Cardiac atrium fibroblast (primary cell): Measurements from ENCODE around the gene DNAAF2. TPM values are rescaled to one million over a fixed set of nuclear protein-coding genes. Genes with fewer than 3 reads are reported as not detected.

ENCODE experiments used
- total RNA-seq: library from RNA; depleted of rRNA; stranded (reverse); fragments of >200 nt; gene quantifications from 2 replicates; pipeline ENCODE4 v1.2.3, GENCODE V29; 2015

DNAAF2 gene
- 6.3 and 6.7 TPM in 2 replicates for total RNA-seq

DNA sequence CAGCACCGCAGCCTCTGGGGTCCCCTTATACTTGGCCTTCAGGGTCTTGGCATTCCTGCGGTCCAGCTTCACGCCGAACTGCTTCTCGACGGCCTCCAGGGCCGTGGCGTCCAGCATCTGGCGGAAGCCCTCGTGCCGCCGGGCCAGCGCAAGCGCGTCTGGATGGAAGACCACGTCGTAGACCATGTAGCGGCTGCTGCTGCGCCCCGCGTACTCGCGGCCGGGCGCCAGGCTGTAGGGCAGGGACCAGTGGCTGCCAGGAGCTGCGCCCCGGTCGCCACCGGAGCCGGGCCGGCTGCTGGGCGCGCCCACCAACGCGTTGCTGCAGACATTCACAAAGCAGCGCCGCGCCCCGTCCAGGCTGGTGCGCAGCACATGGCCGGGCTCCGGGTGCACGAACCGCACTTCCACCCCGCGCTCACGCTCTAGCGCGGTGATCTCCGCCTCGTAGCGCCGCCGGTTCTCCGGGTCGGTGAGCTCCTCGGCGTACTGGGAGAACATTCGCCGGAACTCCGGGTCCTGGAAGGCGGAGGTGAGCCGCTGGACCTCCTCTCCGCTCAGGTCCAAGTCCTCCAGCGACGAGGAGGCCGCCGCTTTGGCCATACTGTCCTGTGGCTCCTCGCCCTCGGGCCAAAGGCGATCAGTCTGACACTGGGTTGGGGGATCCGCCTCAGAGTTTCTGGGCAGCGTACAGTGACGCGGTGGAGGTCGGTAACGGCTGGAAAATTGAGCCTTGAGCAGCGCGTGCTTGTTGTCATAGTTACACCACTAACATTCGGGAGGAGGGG, at the start of gene DNAAF2:
DNAAF2 (minus strand) TSS at position 698 of the 788 bp plus-strand sequence; CDS start at position 603, 95 bp downstream.

DNA sequence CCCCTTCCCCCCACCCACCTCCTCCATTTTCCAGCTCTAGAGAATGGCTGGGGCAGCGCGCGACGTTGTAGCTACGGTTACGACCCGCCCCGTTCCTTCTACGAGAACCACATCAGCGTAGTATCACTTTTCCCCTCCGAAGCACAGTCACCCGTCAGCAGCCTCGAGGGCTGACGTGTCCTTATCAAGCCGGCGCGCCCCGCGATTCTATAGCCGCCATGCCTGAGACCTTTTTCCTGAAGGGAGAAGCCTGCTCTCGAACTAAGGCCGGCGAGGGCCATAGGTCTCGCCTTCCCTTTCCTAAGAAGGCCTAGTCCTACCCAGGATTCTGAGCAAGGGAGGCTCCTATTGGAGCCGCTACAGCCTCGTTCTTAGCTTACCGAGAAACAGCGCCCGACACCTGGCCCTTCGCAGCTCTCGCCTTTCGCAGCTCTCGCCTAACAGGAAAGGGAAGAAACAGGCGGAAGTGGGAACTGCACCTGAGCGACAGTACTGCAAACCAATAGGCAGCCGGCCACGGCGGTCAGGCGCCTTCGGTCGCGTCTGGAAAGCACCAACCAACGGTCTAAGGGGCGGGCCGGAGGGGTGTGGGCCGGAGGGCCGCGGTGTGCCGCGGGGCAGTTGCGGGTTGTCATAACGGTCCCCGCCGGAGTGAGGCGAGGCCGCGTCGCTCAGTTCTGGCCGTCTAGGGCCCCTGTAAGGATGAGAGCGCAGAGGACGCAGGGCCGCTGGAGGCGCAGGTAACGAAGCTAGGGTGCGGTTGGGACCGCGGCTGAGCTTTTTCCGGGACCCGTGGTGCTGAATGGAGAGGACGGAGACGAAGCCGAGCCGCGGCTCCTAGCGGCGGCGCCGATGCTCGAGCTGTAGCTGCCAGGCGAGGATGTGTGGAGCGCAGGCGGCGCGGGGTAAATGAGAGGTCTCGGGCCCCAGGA, 14.6 kb downstream of the DNAAF2 start, which contains the start of the genes MGAT2 and RPL36AL:
MGAT2 (plus strand) TSS at position 618 of the 932 bp plus-strand sequence. CDS start 470 bp downstream, outside the sequence.
RPL36AL (minus strand) TSS at position 445 of the 932 bp plus-strand sequence. CDS start 1,522 bp downstream, outside the sequence.

GRCh38 chr14:49598485-49599300, 36.4 kb downstream of the DNAAF2 start, which contains the start of gene LRR1:
LRR1 (plus strand) TSS chr14:49598940; CDS start chr14:49599021, 81 bp downstream.

DNA sequence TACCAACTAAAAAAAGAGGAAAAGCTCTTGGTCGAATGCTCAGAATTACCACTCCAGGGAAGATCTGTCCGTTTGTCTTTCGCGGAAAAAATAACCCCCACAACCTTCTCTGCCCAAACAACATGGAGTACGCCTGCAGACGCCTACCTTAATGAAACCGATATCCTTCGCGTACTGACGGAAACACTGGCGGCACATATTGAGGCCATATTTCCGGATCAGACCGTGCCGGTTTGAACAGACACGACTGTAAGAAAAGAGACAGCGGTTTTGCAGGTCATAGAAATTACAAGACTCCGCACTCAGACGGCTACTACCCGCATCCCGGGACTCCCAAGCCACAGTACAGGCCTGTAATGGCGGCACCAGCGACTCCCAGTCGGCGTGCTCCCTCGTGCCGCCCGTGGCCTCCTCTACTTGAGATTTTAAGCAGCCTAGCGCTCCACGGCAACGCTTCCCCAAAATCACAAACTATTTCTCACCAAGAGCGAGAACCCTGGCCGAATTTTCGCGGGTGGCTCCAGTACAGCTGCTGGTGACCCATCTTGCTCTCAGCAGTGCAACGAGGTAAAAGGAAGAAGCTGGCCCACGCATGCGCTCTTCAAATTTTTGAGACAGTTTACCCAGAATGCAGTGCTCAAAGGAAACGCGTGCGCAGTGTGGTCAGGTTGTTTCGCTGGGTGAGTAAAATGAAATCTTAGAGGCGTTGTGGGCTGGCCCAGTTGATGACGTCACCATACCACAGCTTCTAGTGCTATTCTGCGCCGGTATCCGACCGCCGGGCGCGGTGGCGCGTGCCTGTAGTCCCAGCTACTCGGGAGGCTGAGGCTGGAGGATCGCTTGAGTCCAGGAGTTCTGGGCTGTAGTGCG, 49.0 kb downstream of the DNAAF2 start, which contains the start of gene RPS29:
RPS29 (minus strand) TSS at position 578 of the 870 bp plus-strand sequence; CDS start at position 544, 34 bp downstream.

Other genes starting within 250 kb of the DNAAF2 start
- 11,679 and 13,314 TPM in 2 replicates for gene RPS29, start 48.9 kb downstream of the DNAAF2 start, total RNA-seq
- 4.2 and 11.8 TPM in 2 replicates for gene LRR1, start 36.3 kb downstream of the DNAAF2 start, total RNA-seq
- 144 and 146 TPM in 2 replicates for gene RPL36AL, start 14.6 kb downstream of the DNAAF2 start, total RNA-seq
- 67.7 and 84.1 TPM in 2 replicates for gene MGAT2, start 14.4 kb downstream of the DNAAF2 start, total RNA-seq
- gene POLE2, start 53.0 kb upstream of the DNAAF2 start, total RNA-seq = 4.5 and 4.9 TPM in 2 replicates
- gene KLHDC1, start 57.9 kb upstream of the DNAAF2 start, total RNA-seq = 2.5 and 2.6 TPM in 2 replicates
- gene KLHDC2, start 132.9 kb upstream of the DNAAF2 start, total RNA-seq = 44.6 and 47.1 TPM in 2 replicates
- gene NEMF, start 217.5 kb upstream of the DNAAF2 start, total RNA-seq = 15.2 and 30.0 TPM in 2 replicates